ENCODE results near the gene ZCCHC2. TPM values are rescaled to one million over a fixed set of nuclear protein-coding genes. Genes with fewer than 3 reads are reported as not detected.

Gene ZCCHC2
- total RNA-seq, 2 experiments from 2014 or later = 45.5 to 46.4 TPM

DNA sequence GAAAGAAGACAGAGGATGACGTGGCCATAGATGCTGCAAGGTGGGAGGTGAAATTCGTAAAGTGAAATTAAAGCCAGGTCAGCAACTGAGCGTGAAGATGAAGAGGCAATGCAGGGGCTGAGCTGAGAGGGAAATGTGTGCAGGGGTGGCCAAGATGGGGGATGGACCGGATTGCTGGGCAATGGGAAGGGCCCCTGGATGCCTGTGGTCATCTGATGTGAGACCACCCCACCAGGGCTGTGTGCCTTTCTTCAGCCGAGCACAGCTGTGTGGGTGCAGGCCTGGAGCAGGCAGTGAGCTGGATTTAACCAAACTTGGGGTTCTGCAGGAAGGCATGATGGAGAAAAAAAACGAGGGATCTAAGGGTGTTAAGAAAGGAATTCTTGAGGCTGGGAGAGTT, 80.4 kb downstream of the ZCCHC2 start:
- POLR2A ChIA-PET = no interaction called here
- Mint-ChIP-seq H3K9me3 (ENCODE audit: insufficient read depth) (no peaks in the 10 kb centered on the region), H3K36me3 (ENCODE audit: low read depth) (no peaks in the 10 kb centered on the region), H3K4me1 (ENCODE audit: low read depth) (no peaks in the 10 kb centered on the region), H3K27ac (no peak overlapping the region), H3K27me3 (ENCODE audit: low read depth) (peaks cover 36% of the 10 kb centered on the region), H3K4me3 (no peak overlapping the region)
- DNase-seq (no peak), ATAC-seq (no peak)
- CTCF ChIA-PET = no interaction called here

DNA sequence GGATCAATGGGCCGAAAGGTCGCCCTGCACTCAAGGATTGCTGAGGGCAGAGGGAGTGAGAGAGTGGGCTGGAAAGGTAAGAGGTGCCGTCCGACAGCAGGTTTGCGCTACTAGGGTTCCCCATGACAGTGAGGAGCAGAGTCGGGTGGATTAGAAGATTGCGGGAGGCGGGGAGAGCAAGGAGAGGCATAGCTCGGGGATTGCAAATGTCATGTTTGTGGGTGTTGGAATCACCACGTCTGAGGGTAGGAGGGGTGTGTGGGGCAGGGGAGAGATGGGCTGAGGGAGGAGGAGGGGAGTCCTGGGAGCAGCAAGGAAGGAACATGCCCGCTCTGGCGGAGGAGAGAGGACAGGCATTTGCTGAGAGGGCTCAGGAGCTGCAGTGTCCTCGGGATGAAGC, 81.2 kb downstream of the ZCCHC2 start:
- Mint-ChIP-seq H3K36me3 (ENCODE audit: low read depth) (no peaks in the 10 kb centered on the region), H3K4me3 (no peak overlapping the region), H3K4me1 (ENCODE audit: low read depth) (no peaks in the 10 kb centered on the region), H3K9me3 (ENCODE audit: insufficient read depth) (no peaks in the 10 kb centered on the region), H3K27ac (no peak overlapping the region), H3K27me3 (ENCODE audit: low read depth) (peaks cover 28% of the 10 kb centered on the region)
- DNase-seq (no peak), ATAC-seq (no peak)
- ChIA-PET CTCF (no interaction called here), POLR2A (no interaction called here)

DNA sequence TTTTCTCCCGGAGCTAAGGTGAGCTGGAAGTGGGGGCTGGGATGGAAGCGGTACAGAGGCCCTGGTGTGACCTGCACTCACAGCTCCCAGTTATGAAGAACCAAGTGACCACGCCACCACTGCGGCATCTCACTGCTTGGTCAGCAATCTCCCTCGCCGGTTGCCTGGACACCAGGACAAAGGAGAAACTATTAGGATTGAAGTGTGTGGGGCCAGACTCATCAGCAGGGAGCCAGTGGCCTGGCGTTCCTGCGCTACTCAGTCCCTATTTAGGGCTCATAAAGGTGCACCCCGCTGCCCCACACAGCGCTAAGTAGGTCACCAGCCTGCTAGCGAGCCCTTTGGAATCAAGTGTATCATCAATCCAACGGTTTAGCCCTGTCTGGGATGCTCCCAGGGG, 82.9 kb downstream of the ZCCHC2 start:
- Mint-ChIP-seq H3K4me1 (ENCODE audit: low read depth) (no peaks in the 10 kb centered on the region), H3K27me3 (ENCODE audit: low read depth) (peaks cover 23% of the 10 kb centered on the region), H3K27ac (no peak overlapping the region), H3K36me3 (ENCODE audit: low read depth) (no peaks in the 10 kb centered on the region), H3K9me3 (ENCODE audit: insufficient read depth) (no peaks in the 10 kb centered on the region), H3K4me3 (no peak overlapping the region)
- ChIA-PET CTCF (interaction anchor here (1.3 kb wide), 1 partner anchor 834 kb away, joined by 3 read pairs; no protein-coding TSS in a partner anchor), POLR2A (no interaction called here)
- no peak for DNase-seq
- no peak for ATAC-seq

DNA sequence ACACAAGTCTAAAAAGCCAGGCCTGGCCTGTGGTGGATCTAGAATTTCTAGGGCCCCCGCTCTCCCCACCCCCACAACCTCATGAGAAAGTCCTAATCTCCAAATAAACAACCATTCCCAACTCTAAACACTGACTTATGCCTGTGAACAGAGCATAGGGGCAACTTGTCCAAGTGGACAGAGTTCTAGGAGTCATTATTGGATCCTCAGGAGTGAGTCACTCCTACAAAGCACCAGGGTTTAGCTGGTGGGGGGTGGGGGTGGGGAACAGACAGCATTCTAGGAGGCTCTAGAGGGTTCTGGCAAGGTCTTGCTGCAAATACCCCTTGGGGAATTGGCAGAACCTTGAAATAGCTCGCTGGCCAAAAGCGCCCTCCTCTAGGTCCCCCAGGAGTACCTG, 83.3 kb downstream of the ZCCHC2 start:
- ChIA-PET POLR2A (no interaction called here), CTCF (interaction anchor here (1.3 kb wide), 1 partner anchor 834 kb away, joined by 3 read pairs; no protein-coding TSS in a partner anchor)
- H3K9me3 Mint-ChIP-seq (ENCODE audit: insufficient read depth) = no peaks in the 10 kb centered on the region
- peaks cover 26% of the 10 kb centered on the region for H3K27me3 Mint-ChIP-seq (ENCODE audit: low read depth)
- no peaks in the 10 kb centered on the region for H3K36me3 Mint-ChIP-seq (ENCODE audit: low read depth)
- DNase-seq (no peak), ATAC-seq (no peak)
- no peak overlapping the region for H3K27ac Mint-ChIP-seq
- H3K4me1 Mint-ChIP-seq (ENCODE audit: low read depth) = no peaks in the 10 kb centered on the region
- H3K4me3 Mint-ChIP-seq = no peak overlapping the region

DNA sequence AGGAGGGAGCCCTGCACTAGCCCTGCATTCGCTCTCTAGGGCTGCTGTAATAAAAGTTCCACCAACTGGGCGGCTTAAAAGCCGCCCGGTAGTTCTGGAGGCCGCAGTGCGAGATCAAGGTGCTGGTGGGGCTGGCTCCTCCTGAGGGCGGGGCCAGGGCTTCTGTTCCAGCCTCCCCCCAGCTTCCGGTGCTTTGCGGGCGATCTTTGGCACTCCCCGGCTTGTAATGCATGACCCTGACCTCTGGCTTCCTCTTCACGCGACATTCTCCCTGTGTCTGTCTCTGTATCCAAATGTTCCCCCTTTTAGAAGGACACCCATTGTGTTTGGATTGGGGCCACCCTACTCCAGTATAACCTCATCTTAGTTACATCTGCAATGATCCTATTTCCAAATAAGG, 84.5 kb downstream of the ZCCHC2 start:
- POLR2A ChIA-PET = no interaction called here
- CTCF ChIA-PET = no interaction called here
- Mint-ChIP-seq H3K4me1 (ENCODE audit: low read depth) (no peaks in the 10 kb centered on the region), H3K4me3 (no peak overlapping the region), H3K9me3 (ENCODE audit: insufficient read depth) (no peaks in the 10 kb centered on the region), H3K36me3 (ENCODE audit: low read depth) (no peaks in the 10 kb centered on the region), H3K27ac (no peak overlapping the region), H3K27me3 (ENCODE audit: low read depth) (peaks cover 22% of the 10 kb centered on the region)
- ATAC-seq (no peak), DNase-seq (no peak)

DNA sequence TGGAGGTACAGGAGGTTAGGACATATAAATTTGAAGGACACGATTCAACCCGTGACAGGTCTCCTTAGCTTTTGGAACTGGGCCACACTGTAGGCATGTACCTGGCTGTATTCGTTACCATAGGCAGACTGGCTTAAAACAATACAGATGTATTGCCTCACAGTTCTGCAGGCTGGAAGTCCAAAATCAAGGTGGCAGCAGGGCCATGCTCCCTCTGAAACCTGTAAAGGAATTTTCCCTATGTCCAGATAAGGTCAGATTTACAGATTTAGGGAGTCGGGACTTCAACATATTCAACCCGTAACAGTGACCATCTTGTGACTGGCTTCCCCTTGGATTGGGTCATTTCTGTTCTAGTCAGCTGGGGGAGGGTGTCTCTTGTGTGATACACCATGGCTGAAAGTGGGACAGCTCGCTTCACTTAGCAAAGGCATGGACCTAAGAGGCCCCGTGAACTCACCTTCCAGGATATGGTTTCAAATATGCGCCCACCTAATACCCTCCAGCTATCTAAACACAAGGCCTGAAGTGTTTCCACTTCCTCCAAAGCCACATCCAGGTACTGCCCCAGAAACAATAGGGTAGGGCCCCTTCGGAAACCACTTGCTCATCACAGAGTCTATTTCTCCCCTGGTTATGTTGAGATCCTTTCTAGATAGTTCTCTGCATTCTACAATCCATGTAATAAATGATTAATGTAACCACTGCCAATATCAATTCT, 85.0 kb downstream of the ZCCHC2 start:
- H3K4me1 Mint-ChIP-seq (ENCODE audit: low read depth) = no peaks in the 10 kb centered on the region
- DNase-seq (no peak), ATAC-seq (no peak)
- H3K27ac Mint-ChIP-seq = no peak overlapping the region
- no peaks in the 10 kb centered on the region for H3K9me3 Mint-ChIP-seq (ENCODE audit: insufficient read depth)
- no peak overlapping the region for H3K4me3 Mint-ChIP-seq
- ChIA-PET CTCF (no interaction called here), POLR2A (no interaction called here)
- no peaks in the 10 kb centered on the region for H3K36me3 Mint-ChIP-seq (ENCODE audit: low read depth)
- H3K27me3 Mint-ChIP-seq (ENCODE audit: low read depth) = peaks cover 24% of the 10 kb centered on the region

DNA sequence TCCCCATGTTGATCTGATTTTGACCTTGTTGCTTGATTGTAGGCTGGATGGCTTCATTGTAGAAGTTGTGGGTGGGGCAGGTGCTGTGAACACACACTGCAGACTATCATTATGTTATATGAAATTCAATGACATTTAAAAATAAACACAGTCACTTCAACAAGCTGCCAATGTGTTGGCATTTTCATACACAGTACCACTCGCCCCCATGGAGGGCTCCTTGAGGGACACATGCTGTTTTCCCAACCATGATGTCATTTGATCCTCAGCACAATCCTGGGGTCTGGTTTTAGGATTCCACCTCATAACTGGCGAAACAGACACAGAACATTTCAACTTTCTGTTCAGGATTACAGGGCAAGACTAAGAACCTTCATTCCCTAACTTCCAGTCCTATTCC, 86.9 kb downstream of the ZCCHC2 start:
- Mint-ChIP-seq H3K9me3 (ENCODE audit: insufficient read depth) (no peaks in the 10 kb centered on the region), H3K4me3 (no peak overlapping the region), H3K36me3 (ENCODE audit: low read depth) (no peaks in the 10 kb centered on the region), H3K27ac (no peak overlapping the region), H3K27me3 (ENCODE audit: low read depth) (peaks cover 23% of the 10 kb centered on the region), H3K4me1 (ENCODE audit: low read depth) (no peaks in the 10 kb centered on the region)
- ATAC-seq = no peak
- ChIA-PET POLR2A (no interaction called here), CTCF (interaction anchor here (1.3 kb wide), 1 partner anchor 58 kb away, joined by 3 read pairs; no protein-coding TSS in a partner anchor)
- no peak for DNase-seq

DNA sequence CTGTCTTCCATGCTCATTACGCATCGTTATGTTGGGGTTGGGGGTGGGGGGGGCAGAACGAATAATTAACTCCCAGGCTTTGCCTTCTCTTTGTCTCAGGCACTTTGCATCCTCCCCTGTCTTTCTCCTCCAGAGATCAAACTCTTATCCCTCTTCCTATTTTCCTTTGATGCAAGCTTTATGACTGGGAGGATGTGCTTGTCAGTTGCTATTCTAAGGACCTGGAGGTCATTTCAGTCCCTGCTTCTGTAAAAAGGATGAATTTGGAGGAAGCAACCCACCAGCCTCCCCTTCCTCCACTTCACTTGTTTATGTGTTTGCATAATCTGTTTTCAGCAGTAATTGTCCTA, 87.5 kb downstream of the ZCCHC2 start:
- ATAC-seq (no peak), DNase-seq (no peak)
- H3K27ac Mint-ChIP-seq = no peak overlapping the region
- no peak overlapping the region for H3K4me3 Mint-ChIP-seq
- ChIA-PET POLR2A (no interaction called here), CTCF (interaction anchor here (1.3 kb wide), 1 partner anchor 57 kb away, joined by 3 read pairs; no protein-coding TSS in a partner anchor)
- H3K36me3 Mint-ChIP-seq (ENCODE audit: low read depth) = no peaks in the 10 kb centered on the region
- no peaks in the 10 kb centered on the region for H3K4me1 Mint-ChIP-seq (ENCODE audit: low read depth)
- no peaks in the 10 kb centered on the region for H3K9me3 Mint-ChIP-seq (ENCODE audit: insufficient read depth)
- H3K27me3 Mint-ChIP-seq (ENCODE audit: low read depth) = peaks cover 24% of the 10 kb centered on the region

DNA sequence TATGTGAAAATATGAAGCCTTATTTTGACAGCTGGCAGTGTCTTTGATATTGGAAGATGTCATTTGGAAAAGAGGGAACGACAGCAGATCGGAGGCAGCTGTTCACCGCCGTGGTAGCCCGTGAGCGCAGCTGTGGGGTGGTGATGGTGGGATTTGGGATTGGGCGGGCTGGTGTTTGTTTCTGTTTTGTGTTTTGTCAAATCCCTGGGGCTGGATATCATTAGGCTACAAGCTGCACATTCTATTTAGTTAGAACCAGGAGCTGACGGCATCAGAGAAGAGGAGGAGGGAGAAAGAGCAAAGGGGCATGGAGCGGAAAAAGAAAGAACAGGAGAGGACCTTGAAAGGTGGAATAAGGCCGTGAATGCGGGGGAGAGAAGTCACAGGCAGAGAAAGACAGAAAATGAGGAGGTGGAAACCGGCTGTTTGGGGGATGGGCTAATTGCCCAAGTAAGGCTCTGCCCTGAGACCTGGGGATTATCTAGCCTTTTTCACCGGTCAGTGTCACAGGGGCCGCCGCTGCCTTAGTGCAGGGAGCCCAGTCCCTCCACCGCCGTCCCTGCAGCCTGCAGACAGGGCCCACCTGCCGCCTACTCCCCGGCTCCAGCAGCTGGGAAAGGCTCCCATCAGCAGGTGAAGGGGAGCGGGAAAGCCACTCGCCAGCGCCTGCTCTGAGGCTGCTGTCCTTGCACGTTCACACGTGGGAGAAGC, 88.0 kb downstream of the ZCCHC2 start:
- no peaks in the 10 kb centered on the region for H3K4me1 Mint-ChIP-seq (ENCODE audit: low read depth)
- no peak overlapping the region for H3K4me3 Mint-ChIP-seq
- H3K27ac Mint-ChIP-seq = no peak overlapping the region
- no peak for DNase-seq
- peaks cover 24% of the 10 kb centered on the region for H3K27me3 Mint-ChIP-seq (ENCODE audit: low read depth)
- H3K9me3 Mint-ChIP-seq (ENCODE audit: insufficient read depth) = no peaks in the 10 kb centered on the region
- ChIA-PET POLR2A (no interaction called here), CTCF (interaction anchor here (1.3 kb wide), 1 partner anchor 57 kb away, joined by 3 read pairs; no protein-coding TSS in a partner anchor)
- no peaks in the 10 kb centered on the region for H3K36me3 Mint-ChIP-seq (ENCODE audit: low read depth)
- ATAC-seq = peak; percentile 27

DNA sequence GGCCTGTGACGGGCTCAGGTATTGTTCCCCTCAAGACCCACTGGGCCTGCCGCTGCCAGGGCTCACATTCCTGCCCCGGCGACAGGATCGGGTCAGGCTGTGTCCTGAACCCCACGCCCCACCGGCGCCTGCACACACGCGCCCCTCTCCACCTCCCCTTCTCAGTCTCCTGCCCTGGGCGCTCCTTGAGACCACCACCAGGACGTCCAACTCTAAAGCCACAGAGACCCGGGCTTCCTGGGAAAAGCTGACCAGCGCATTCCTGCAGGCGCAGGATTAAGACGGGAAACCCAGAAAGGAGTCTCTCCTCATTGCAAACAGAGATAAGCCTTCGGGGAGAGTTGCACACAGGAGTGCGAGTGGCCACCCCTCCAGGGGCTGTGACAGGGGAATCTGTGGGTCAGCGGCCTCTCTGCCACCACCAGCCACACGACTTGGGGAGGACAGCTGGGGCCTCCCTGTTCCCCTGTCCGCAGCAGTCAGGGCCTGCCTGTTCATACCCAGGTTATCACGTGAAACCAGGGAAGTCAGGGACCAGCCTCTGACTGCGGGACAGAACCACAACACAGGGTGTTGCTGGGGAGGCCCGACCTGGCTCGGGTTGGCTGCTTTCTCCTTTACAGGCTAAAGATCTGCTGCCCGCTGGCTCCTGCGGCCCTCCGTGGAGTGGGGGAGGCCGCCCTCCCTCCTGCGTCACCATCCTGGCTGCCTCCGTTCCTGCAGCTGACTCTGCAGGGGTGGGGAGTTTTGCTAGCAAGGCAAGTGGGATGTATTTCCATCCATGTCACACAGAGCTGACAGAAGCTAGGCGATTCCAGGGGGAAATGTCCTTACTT, 88.8 kb downstream of the ZCCHC2 start:
- H3K27me3 Mint-ChIP-seq (ENCODE audit: low read depth) = peaks cover 25% of the 10 kb centered on the region
- no peaks in the 10 kb centered on the region for H3K4me1 Mint-ChIP-seq (ENCODE audit: low read depth)
- POLR2A ChIA-PET = no interaction called here
- no peak overlapping the region for H3K4me3 Mint-ChIP-seq
- no peak for DNase-seq
- H3K27ac Mint-ChIP-seq = no peak overlapping the region
- H3K36me3 Mint-ChIP-seq (ENCODE audit: low read depth) = no peaks in the 10 kb centered on the region
- no peak for ATAC-seq
- CTCF ChIA-PET = interaction anchor here (1.4 kb wide), 1 partner anchor 25 kb away, joined by 4 read pairs; no protein-coding TSS in a partner anchor
- no peaks in the 10 kb centered on the region for H3K9me3 Mint-ChIP-seq (ENCODE audit: insufficient read depth)

DNA sequence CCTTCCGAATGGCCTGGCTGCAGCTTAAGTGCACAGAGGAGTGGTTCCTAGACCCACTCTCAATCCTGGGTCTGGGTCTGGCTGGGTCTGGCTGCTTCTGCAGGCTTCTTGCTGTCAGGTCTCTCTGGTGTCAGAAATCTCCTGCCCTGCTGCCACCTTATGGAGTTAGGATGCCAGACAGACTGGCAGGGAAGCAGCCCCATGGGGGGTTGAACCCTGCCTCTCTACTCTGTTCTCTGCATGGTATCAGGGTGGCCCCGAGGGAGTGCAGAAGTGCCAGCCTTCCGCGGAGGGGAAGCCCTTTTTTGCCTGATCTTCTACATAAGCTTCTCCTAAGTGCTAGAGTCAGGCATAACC, 89.4 kb downstream of the ZCCHC2 start:
- ChIA-PET POLR2A (no interaction called here), CTCF (interaction anchor here (1.4 kb wide), 1 partner anchor 26 kb away, joined by 4 read pairs; no protein-coding TSS in a partner anchor)
- DNase-seq = no peak
- peaks cover 26% of the 10 kb centered on the region for H3K27me3 Mint-ChIP-seq (ENCODE audit: low read depth)
- H3K4me1 Mint-ChIP-seq (ENCODE audit: low read depth) = no peaks in the 10 kb centered on the region
- no peak overlapping the region for H3K27ac Mint-ChIP-seq
- no peaks in the 10 kb centered on the region for H3K36me3 Mint-ChIP-seq (ENCODE audit: low read depth)
- H3K4me3 Mint-ChIP-seq = no peak overlapping the region
- ATAC-seq = no peak
- no peaks in the 10 kb centered on the region for H3K9me3 Mint-ChIP-seq (ENCODE audit: insufficient read depth)

DNA sequence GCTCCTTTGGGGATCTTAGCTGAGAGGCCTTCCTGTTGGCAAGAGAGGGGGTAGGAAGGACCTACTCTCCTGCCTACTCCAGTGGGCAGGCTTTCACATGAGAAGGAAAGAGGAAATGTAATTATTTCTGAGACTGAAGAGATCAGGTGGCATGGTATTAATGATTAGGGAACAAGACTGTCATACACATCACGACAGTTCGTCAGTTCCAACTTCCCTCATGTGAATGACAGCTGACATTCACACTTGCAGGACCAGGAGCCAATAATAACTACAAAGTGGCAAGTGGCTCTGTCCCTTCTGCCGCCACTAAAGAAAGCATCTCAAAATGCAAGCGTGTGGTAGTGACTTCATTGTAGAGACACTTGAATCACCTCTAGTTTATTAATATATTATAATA, 90.0 kb downstream of the ZCCHC2 start:
- H3K27ac Mint-ChIP-seq = no peak overlapping the region
- POLR2A ChIA-PET = no interaction called here
- no peak for ATAC-seq
- peaks cover 29% of the 10 kb centered on the region for H3K27me3 Mint-ChIP-seq (ENCODE audit: low read depth)
- no peak overlapping the region for H3K4me3 Mint-ChIP-seq
- no peaks in the 10 kb centered on the region for H3K36me3 Mint-ChIP-seq (ENCODE audit: low read depth)
- DNase-seq = no peak
- H3K9me3 Mint-ChIP-seq (ENCODE audit: insufficient read depth) = no peaks in the 10 kb centered on the region
- CTCF ChIA-PET = interaction anchor here (1.4 kb wide), 1 partner anchor 26 kb away, joined by 4 read pairs; no protein-coding TSS in a partner anchor
- no peaks in the 10 kb centered on the region for H3K4me1 Mint-ChIP-seq (ENCODE audit: low read depth)

All from activated CD8-positive, alpha-beta T cell treated with anti-CD3 and anti-CD28 coated beads, Interleukin-2, amount 10 ng/mL, durations not matched to agents 7 days and 5 days (primary cell).